Right lobe of liver (tissue), 4 donors: ENCODE results near the gene PDPK1.
"Not testable (repeated sequence)": the region's sequence is repeated elsewhere in the genome, so short reads cannot be mapped to it uniquely, and the experiment has no call there.

Source experiments
- CTCF ChIP-seq, 4 donors: fragments of 200-600 bp in 3 of 4; fragments of 450-650 bp in 1 of 4; IDR thresholded peaks; one replicate each; pipeline versions ENCODE4 v1.5.1 to v1.8.0; 2016 to 2022; ENCODE audit warnings: antibody characterized with exemption in 4 of 4, mild to moderate bottlenecking in 2 of 4
- POLR2A ChIP-seq: fragments of 450-650 bp; IDR thresholded peaks from one replicate; pipeline ENCODE4 v1.6.1; 2017; ENCODE audit warnings: antibody characterized with exemption, mild to moderate bottlenecking
- donor health status: DM: no; HTN: no; CAD: no.
- donor health status: DM: no; HTN: no; CAD: no.
- donor health status: DM: no; HTN: yes; CAD: no.

DNA sequence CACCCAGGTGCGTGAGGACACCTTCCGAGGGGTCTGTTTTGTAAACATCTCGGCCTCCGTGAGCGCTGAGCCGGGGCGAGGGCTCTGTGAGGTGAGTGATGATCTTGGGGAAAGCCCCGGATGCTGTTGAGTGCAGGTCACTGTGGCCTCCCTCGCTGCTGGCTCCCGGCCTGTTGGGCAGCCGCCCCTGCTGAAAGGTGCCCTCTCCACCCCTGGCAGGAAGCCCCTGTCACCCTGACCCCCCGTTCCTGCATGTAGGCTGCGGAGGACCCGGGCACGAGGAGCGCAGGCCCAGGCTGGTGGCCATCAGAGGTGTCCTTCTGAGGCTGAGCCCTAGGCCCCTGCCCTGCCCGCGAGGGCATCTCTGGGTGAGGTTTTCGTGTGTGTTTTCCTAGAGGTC is 75.4 kb downstream of the PDPK1 start:
- not testable (repeated sequence) for TF ChIP-seq CTCF (IDR thresholded peaks at IDR 0.05); POLR2A
